Trophoblast cell (in vitro differentiated cells and primary cell): ENCODE measurements around the gene FSTL4.

ENCODE experiments used
- DNase-seq, 2 donors: peaks; one replicate each; pipeline ENCODE4 v3.0.0-alpha.2; 2016
- H2AFZ ChIP-seq: 2 replicates; pipeline ENCODE4 v1.6.1; 2013; ENCODE audit warnings: low read length, moderate library complexity, mild to moderate bottlenecking; ENCODE audit not compliant: insufficient read depth, poor library complexity
- H2AK5ac ChIP-seq: 2 replicates; pipeline ENCODE4 v1.6.1; 2013; ENCODE audit warnings: mild to moderate bottlenecking, low read length
- H2BK120ac ChIP-seq: 2 replicates; pipeline ENCODE4 v1.6.1; 2013; ENCODE audit warnings: low read length, mild to moderate bottlenecking, moderate library complexity; ENCODE audit not compliant: insufficient read depth, poor library complexity
- H2BK12ac ChIP-seq: 2 replicates; pipeline ENCODE4 v1.6.1; 2013; ENCODE audit warnings: mild to moderate bottlenecking, low read length, moderate library complexity
- H2BK5ac ChIP-seq: 2 replicates; pipeline ENCODE4 v1.6.1; 2013; ENCODE audit warnings: low read length, low read depth, moderate library complexity, mild to moderate bottlenecking; ENCODE audit not compliant: poor library complexity
- H3K14ac ChIP-seq: 2 replicates; pipeline ENCODE4 v1.6.1; 2013; ENCODE audit warnings: mild to moderate bottlenecking, low read length
- H3K18ac ChIP-seq: 2 replicates; pipeline ENCODE4 v1.6.1; 2013; ENCODE audit warnings: mild to moderate bottlenecking, low read length
- H3K23ac ChIP-seq: 2 replicates; pipeline ENCODE4 v1.6.1; 2013; ENCODE audit warnings: low read length
- H3K27ac ChIP-seq: 2 replicates; pipeline ENCODE4 v1.5.1; 2013; ENCODE audit warnings: low read depth, mild to moderate bottlenecking, inconsistent platforms, low read length, moderate library complexity
- H3K27me3 ChIP-seq: 2 replicates; pipeline ENCODE4 v1.6.1; 2013; ENCODE audit warnings: inconsistent platforms, mild to moderate bottlenecking, low read length, moderate library complexity; ENCODE audit not compliant: insufficient read depth
- H3K36me3 ChIP-seq, 2 experiments: 1 replicate in 1 of 2; 2 replicates in 1 of 2; pipeline ENCODE4 v1.6.1; 2013; ENCODE audit warnings: low read length in 2 of 2, mild to moderate bottlenecking in 2 of 2, moderate library complexity in 1 of 2; ENCODE audit not compliant: insufficient read depth in 2 of 2, control insufficient read depth in 1 of 2
- H3K4ac ChIP-seq: 2 replicates; pipeline ENCODE4 v1.6.1; 2013; ENCODE audit warnings: low read depth, mild to moderate bottlenecking, low read length, moderate library complexity
- H3K4me1 ChIP-seq, 2 experiments: 1 replicate in 1 of 2; 2 replicates in 1 of 2; pipeline ENCODE4 v1.6.1; 2013; ENCODE audit warnings: low read length in 2 of 2, mild to moderate bottlenecking in 2 of 2, moderate library complexity in 1 of 2; ENCODE audit not compliant: insufficient read depth in 2 of 2, control insufficient read depth in 1 of 2
- H3K4me2 ChIP-seq: 2 replicates; pipeline ENCODE4 v1.6.1; 2013; ENCODE audit warnings: inconsistent platforms, mild to moderate bottlenecking, low read length, moderate library complexity
- H3K4me3 ChIP-seq: 2 replicates; pipeline ENCODE4 v1.5.1; 2013; ENCODE audit warnings: mild to moderate bottlenecking, low read depth, low read length, inconsistent platforms
- H3K79me1 ChIP-seq: one replicate; pipeline ENCODE4 v1.6.1; 2013; ENCODE audit warnings: low read length
- H3K79me2 ChIP-seq: 2 replicates; pipeline ENCODE4 v1.6.1; 2013; ENCODE audit warnings: low read length, mild to moderate bottlenecking; ENCODE audit not compliant: control insufficient read depth, insufficient read depth, poor library complexity
- H3K9ac ChIP-seq: 2 replicates; pipeline ENCODE4 v1.6.1; 2013; ENCODE audit warnings: mild to moderate bottlenecking, low read length
- H3K9me3 ChIP-seq: 2 replicates; pipeline ENCODE4 v1.6.1; 2013; ENCODE audit warnings: low read depth, mild to moderate bottlenecking, control low read depth, inconsistent platforms, low read length; ENCODE audit not compliant: insufficient read depth
- H4K12ac ChIP-seq: 2 replicates; pipeline ENCODE4 v1.6.1; 2013; ENCODE audit warnings: low read depth, mild to moderate bottlenecking, low read length, moderate library complexity
- H4K8ac ChIP-seq: 2 replicates; pipeline ENCODE4 v1.6.1; 2013; ENCODE audit warnings: low read depth, mild to moderate bottlenecking, low read length, moderate library complexity
- H4K91ac ChIP-seq: one replicate; pipeline ENCODE4 v1.6.1; 2013; ENCODE audit warnings: low read depth, mild to moderate bottlenecking, low read length, moderate library complexity
- WGBS: extraction: QIAGEN DNeasy Blood & Tissue Kit; methylation state at CpG from one replicate; pipeline ENCODE4 v1.1.7; 2013; ENCODE audit warnings: missing lambda C conversion rate; ENCODE audit not compliant: insufficient read length, insufficient coverage; ENCODE audit errors: extremely low coverage; 5-methylcytosine and 5-hydroxymethylcytosine counted together

Gene FSTL4

GRCh38 chr5:133599044-133599443, 13.3 kb downstream of the FSTL4 start:
- Histone ChIP-seq H3K18ac (no peak overlapping the region), H2AK5ac (no peak overlapping the region), H4K91ac (no peak overlapping the region), H3K4me1 (no peaks in the 10 kb centered on the region), H3K4ac (no peak overlapping the region), H2BK120ac (no peak overlapping the region), H3K27me3 (no peaks in the 10 kb centered on the region), H3K79me2 (no peaks in the 10 kb centered on the region), H2BK12ac (no peak overlapping the region), H3K4me3 (no peak overlapping the region), H3K14ac (no peak overlapping the region), H2BK5ac (no peak overlapping the region), H2AFZ (no peak overlapping the region), H3K36me3 (no peaks in the 10 kb centered on the region), H3K4me2 (no peak overlapping the region), H3K9ac (no peak overlapping the region), H3K79me1 (no peaks in the 10 kb centered on the region), H3K23ac (no peak overlapping the region), H4K12ac (no peak overlapping the region), H3K9me3 (no peaks in the 10 kb centered on the region), H3K27ac (no peak overlapping the region), H4K8ac (no peak overlapping the region)
- DNase-seq: no peak
- WGBS: no CpG with 5 or more reads among the region's 8 CpGs

GRCh38 chr5:133596049-133596448, 16.3 kb downstream of the FSTL4 start:
- no peak overlapping the region for H2BK5ac ChIP-seq
- H2AFZ ChIP-seq: no peak overlapping the region
- no peak overlapping the region for H4K12ac ChIP-seq
- no peak overlapping the region for H2BK120ac ChIP-seq
- H2BK12ac ChIP-seq: no peak overlapping the region
- no peaks in the 10 kb centered on the region for H3K79me2 ChIP-seq
- no peak overlapping the region for H2AK5ac ChIP-seq
- H3K4me1 ChIP-seq: no peaks in the 10 kb centered on the region
- H3K4me2 ChIP-seq: no peak overlapping the region
- no peaks in the 10 kb centered on the region for H3K36me3 ChIP-seq
- H3K14ac ChIP-seq: no peak overlapping the region
- no peaks in the 10 kb centered on the region for H3K27me3 ChIP-seq
- no peak overlapping the region for H4K91ac ChIP-seq
- H3K4ac ChIP-seq: no peak overlapping the region
- H3K9me3 ChIP-seq: no peaks in the 10 kb centered on the region
- H3K23ac ChIP-seq: no peak overlapping the region
- no peak for DNase-seq
- H4K8ac ChIP-seq: no peak overlapping the region
- no peak overlapping the region for H3K4me3 ChIP-seq
- H3K27ac ChIP-seq: no peak overlapping the region
- H3K9ac ChIP-seq: no peak overlapping the region
- H3K18ac ChIP-seq: no peak overlapping the region
- WGBS: no CpG with 5 or more reads among the region's 5 CpGs
- H3K79me1 ChIP-seq: no peaks in the 10 kb centered on the region

DNA sequence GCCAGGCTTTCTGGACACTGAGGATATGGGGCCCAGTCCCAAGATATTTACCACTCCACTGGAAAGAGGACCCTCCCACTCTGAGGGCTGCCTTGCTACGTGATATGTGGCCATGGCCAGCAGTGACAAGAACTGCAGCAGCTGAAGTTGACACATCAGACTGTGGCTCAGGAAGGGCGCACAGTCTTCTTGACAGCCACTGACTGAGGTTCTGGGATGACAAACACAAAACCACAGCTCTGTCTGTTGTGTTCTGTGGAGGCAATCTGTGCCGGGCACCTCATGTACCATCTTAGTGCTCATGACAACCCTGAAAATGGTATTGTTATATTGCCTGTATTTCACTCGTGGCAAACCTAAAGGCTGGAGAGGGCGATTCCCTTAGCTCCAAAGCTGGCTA, 16.9 kb downstream of the FSTL4 start:
- Histone ChIP-seq H3K4ac (no peak overlapping the region), H3K23ac (no peak overlapping the region), H3K9me3 (peaks cover 2% of the 10 kb centered on the region), H3K36me3 (no peaks in the 10 kb centered on the region), H3K9ac (no peak overlapping the region), H2AK5ac (no peak overlapping the region), H2AFZ (no peak overlapping the region), H2BK120ac (no peak overlapping the region), H2BK12ac (no peak overlapping the region), H3K4me2 (no peak overlapping the region), H3K14ac (no peak overlapping the region), H3K27me3 (no peaks in the 10 kb centered on the region), H4K91ac (no peak overlapping the region), H3K27ac (no peak overlapping the region), H3K4me1 (no peaks in the 10 kb centered on the region), H4K8ac (no peak overlapping the region), H3K79me2 (no peaks in the 10 kb centered on the region), H3K4me3 (no peak overlapping the region), H2BK5ac (no peak overlapping the region), H3K18ac (no peak overlapping the region), H3K79me1 (no peaks in the 10 kb centered on the region), H4K12ac (no peak overlapping the region)
- DNase-seq: no peak
- WGBS: no CpG with 5 or more reads among the region's 5 CpGs

GRCh38 chr5:133589286-133589685, 23.1 kb downstream of the FSTL4 start:
- no peak overlapping the region for H3K23ac ChIP-seq
- H3K9ac ChIP-seq: no peak overlapping the region
- H2BK5ac ChIP-seq: no peak overlapping the region
- H4K12ac ChIP-seq: no peak overlapping the region
- no peaks in the 10 kb centered on the region for H3K79me1 ChIP-seq
- no peak overlapping the region for H3K18ac ChIP-seq
- no peak overlapping the region for H3K4me3 ChIP-seq
- H2AK5ac ChIP-seq: no peak overlapping the region
- whole genome bisulfite sequencing: no CpG with 5 or more reads among the region's 1 CpG
- H3K4ac ChIP-seq: no peak overlapping the region
- no peaks in the 10 kb centered on the region for H3K4me1 ChIP-seq
- no peaks in the 10 kb centered on the region for H3K36me3 ChIP-seq
- H3K9me3 ChIP-seq: peaks cover 2% of the 10 kb centered on the region
- no peak overlapping the region for H3K27ac ChIP-seq
- no peak overlapping the region for H2BK12ac ChIP-seq
- no peak overlapping the region for H2BK120ac ChIP-seq
- no peak overlapping the region for H2AFZ ChIP-seq
- H3K4me2 ChIP-seq: no peak overlapping the region
- no peak overlapping the region for H4K91ac ChIP-seq
- no peaks in the 10 kb centered on the region for H3K79me2 ChIP-seq
- no peak for DNase-seq
- no peak overlapping the region for H3K14ac ChIP-seq
- H4K8ac ChIP-seq: no peak overlapping the region
- H3K27me3 ChIP-seq: no peaks in the 10 kb centered on the region
